ENCODE data around the gene SH2D1B.

- TF ChIP-seq, protein P1, sequence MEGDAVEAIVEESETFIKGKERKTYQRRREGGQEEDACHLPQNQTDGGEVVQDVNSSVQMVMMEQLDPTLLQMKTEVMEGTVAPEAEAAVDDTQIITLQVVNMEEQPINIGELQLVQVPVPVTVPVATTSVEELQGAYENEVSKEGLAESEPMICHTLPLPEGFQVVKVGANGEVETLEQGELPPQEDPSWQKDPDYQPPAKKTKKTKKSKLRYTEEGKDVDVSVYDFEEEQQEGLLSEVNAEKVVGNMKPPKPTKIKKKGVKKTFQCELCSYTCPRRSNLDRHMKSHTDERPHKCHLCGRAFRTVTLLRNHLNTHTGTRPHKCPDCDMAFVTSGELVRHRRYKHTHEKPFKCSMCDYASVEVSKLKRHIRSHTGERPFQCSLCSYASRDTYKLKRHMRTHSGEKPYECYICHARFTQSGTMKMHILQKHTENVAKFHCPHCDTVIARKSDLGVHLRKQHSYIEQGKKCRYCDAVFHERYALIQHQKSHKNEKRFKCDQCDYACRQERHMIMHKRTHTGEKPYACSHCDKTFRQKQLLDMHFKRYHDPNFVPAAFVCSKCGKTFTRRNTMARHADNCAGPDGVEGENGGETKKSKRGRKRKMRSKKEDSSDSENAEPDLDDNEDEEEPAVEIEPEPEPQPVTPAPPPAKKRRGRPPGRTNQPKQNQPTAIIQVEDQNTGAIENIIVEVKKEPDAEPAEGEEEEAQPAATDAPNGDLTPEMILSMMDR (IDR thresholded peaks at IDR 0.05; ENCODE audit: low read depth, low read length, missing input control): no peak
- no peak for TF ChIP-seq EGR1 (IDR thresholded peaks at IDR 0.05; ENCODE audit: low read depth in 2 of 2)
- TF ChIP-seq YY1 (IDR thresholded peaks at IDR 0.05): no peak
- no peak for TF ChIP-seq JUND (IDR thresholded peaks at IDR 0.05)
- TF ChIP-seq, protein P2, sequence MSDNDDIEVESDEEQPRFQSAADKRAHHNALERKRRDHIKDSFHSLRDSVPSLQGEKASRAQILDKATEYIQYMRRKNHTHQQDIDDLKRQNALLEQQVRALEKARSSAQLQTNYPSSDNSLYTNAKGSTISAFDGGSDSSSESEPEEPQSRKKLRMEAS (IDR thresholded peaks at IDR 0.05): no peak
- TF ChIP-seq REST (IDR thresholded peaks at IDR 0.05): no peak
- TF ChIP-seq RAD21 (IDR thresholded peaks at IDR 0.05): no peak
- TF ChIP-seq SP1 (IDR thresholded peaks at IDR 0.05): no peak
- TF ChIP-seq RXRA (IDR thresholded peaks at IDR 0.05): no peak
- TF ChIP-seq, protein P3, sequence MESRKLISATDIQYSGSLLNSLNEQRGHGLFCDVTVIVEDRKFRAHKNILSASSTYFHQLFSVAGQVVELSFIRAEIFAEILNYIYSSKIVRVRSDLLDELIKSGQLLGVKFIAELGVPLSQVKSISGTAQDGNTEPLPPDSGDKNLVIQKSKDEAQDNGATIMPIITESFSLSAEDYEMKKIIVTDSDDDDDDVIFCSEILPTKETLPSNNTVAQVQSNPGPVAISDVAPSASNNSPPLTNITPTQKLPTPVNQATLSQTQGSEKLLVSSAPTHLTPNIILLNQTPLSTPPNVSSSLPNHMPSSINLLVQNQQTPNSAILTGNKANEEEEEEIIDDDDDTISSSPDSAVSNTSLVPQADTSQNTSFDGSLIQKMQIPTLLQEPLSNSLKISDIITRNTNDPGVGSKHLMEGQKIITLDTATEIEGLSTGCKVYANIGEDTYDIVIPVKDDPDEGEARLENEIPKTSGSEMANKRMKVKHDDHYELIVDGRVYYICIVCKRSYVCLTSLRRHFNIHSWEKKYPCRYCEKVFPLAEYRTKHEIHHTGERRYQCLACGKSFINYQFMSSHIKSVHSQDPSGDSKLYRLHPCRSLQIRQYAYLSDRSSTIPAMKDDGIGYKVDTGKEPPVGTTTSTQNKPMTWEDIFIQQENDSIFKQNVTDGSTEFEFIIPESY (IDR thresholded peaks at IDR 0.05): no peak
- no peak for TF ChIP-seq ATF3 (IDR thresholded peaks at IDR 0.05)
- no peak for TF ChIP-seq TAF1 (conservative IDR thresholded peaks at IDR 0.05)
- TF ChIP-seq NR2F2 (IDR thresholded peaks at IDR 0.05): no peak
Measured at GRCh38 chr1:162367073-162367472, 44.9 kb downstream of the SH2D1B start.
